Transverse colon (tissue), 4 donors: Measurements from ENCODE around the gene RIMOC1.

Experiments used
- CTCF ChIP-seq, 5 experiments: fragments of 200-600 bp in 3 of 5; fragments of 450-650 bp in 2 of 5; sonication (generic) in 3 of 5; IDR thresholded peaks; 1 replicate in 2 of 5; 2 replicates in 3 of 5; pipeline ENCODE4 v1.5.1; 2016 to 2017; ENCODE audit warnings: antibody characterized with exemption in 5 of 5, inconsistent platforms in 3 of 5, mild to moderate bottlenecking in 2 of 5, moderate library complexity in 1 of 5
- POLR2A ChIP-seq: fragments of 450-650 bp; IDR thresholded peaks from one replicate; pipeline ENCODE4 v1.6.1; 2016; ENCODE audit warnings: antibody characterized with exemption, mild to moderate bottlenecking, moderate library complexity
- POLR2AphosphoS5 ChIP-seq, 3 donors: sonication (generic); formaldehyde crosslinking; IDR thresholded peaks; one replicate each; pipeline ENCODE4 v1.6.1; 2016; ENCODE audit warnings: antibody characterized with exemption in 3 of 3

GRCh38 chr5:41903382-41903891 lies 707 bp upstream of the RIMOC1 start:
- TF ChIP-seq CTCF (IDR thresholded peaks at IDR 0.05): no peak
- TF ChIP-seq POLR2A: no peak
- TF ChIP-seq POLR2AphosphoS5 (IDR thresholded peaks at IDR 0.05): no peak
